ENCODE measurements around the gene WIPI1. TPM values are rescaled to one million over a fixed set of nuclear protein-coding genes. Genes with fewer than 3 reads are reported as not detected.

Gene WIPI1
- total and polyA plus RNA-seq, 9 of the 15 experiments (the other 6 are each of a cell fraction or from before 2014, with no cell fraction given) = 3.7 to 23.5 (median 11.8) TPM

GRCh38 chr17:68396226-68397107 is 60.8 kb downstream of the WIPI1 start:
- WGBS (ENCODE audit: insufficient coverage, low coverage, missing lambda C conversion rate) = 4% methylated on average over 10 of the region's 10 CpGs
- ATAC-seq (no peak), FAIRE-seq (no peak), DNase-seq (ENCODE audit: extremely low read depth in 1 of 4, low spot score in 3 of 4) (no peak)
- Histone ChIP-seq H3K9ac (ENCODE audit: insufficient read depth in 1 of 2, low read depth in 2 of 2, low read length in 2 of 2) (no peak overlapping the region), H4K20me1 (replicated peaks; ENCODE audit: control insufficient read depth, insufficient read depth, low read length) (no peaks in the 10 kb centered on the region), H3K27ac (ENCODE audit: extremely low read depth, low read depth, low read length) (no peak overlapping the region), H3K4me3 (no peak overlapping the region), H3K79me2 (ENCODE audit: control insufficient read depth, insufficient read depth, low read length) (no peaks in the 10 kb centered on the region), H3K9me3 (replicated peaks; ENCODE audit: control insufficient read depth, insufficient read depth, low read depth, low read length) (no peaks in the 10 kb centered on the region), H3K4me2 (ENCODE audit: insufficient read depth, low read length) (no peak overlapping the region), H3K9me1 (ENCODE audit: control insufficient read depth, insufficient read depth, low read length) (no peaks in the 10 kb centered on the region), H3K27me3 (ENCODE audit: control insufficient read depth in 2 of 2, insufficient read depth in 2 of 2, low read length in 2 of 2) (peaks cover 18 to 59% of the 10 kb centered on the region in 2 experiments; a peak in 3 of 5 replicates), H3K4me1 (replicated peaks in 1 of 2; ENCODE audit: control insufficient read depth in 2 of 2, insufficient read depth in 2 of 2, low read length in 2 of 2) (0 out of 5 replicates have a peak, but pooled peaks cover 0 to 4% of the 10 kb centered on the region in 2 experiments), H2AFZ (ENCODE audit: low read depth, low read length) (no peak overlapping the region), H3K36me3 (ENCODE audit: control insufficient read depth, insufficient read depth, low read length) (no peaks in the 10 kb centered on the region)
- in situ Hi-C loops (cut with MboI) (no loop called here), intact Hi-C loops (cut with micrococcal nuclease) (loop anchor here (10.0 kb wide), 1 partner anchor 132 kb away; no protein-coding TSS in a partner anchor)
- no TSS peak for BruUV-seq (replicated peaks)
- TF ChIP-seq SUPT5H (IDR thresholded peaks at IDR 0.05) (no peak), MAZ (CRISPR knock-in tag; conservative IDR thresholded peaks at IDR 0.05 in 1 of 2, IDR thresholded peaks at IDR 0.05 in 1 of 2) (no peak), MTF1 (CRISPR knock-in tag; IDR thresholded peaks at IDR 0.05; ENCODE audit: borderline replicate concordance) (no peak), ZSCAN29 (IDR thresholded peaks at IDR 0.05) (no peak), PYGO2 (tag; IDR thresholded peaks at IDR 0.05) (no peak), ZNF3 (CRISPR knock-in tag; IDR thresholded peaks at IDR 0.05) (no peak), DEAF1 (CRISPR knock-in tag; IDR thresholded peaks at IDR 0.05) (no peak), ZSCAN32 (CRISPR knock-in tag; IDR thresholded peaks at IDR 0.05) (no peak), BRF2 (IDR thresholded peaks at IDR 0.05; ENCODE audit: borderline replicate concordance, insufficient read depth, insufficient read length) (no peak), SRSF9 (IDR thresholded peaks at IDR 0.05; ENCODE audit: borderline replicate concordance, low read depth, low read length) (no peak), SIN3A (IDR thresholded peaks at IDR 0.05; ENCODE audit: borderline replicate concordance in 2 of 2, control insufficient read depth in 1 of 2, low read depth in 2 of 2, low read length in 2 of 2) (no peak), ELF4 (CRISPR knock-in tag; IDR thresholded peaks at IDR 0.05) (no peak), KLF10 (CRISPR knock-in tag; IDR thresholded peaks at IDR 0.05) (no peak)
- ChIA-PET POLR2A (interaction anchor here (1.0 kb wide), 1 partner anchor 17 kb away, joined by 3 read pairs; no protein-coding TSS in a partner anchor), CTCF (ENCODE audit: low intra/inter-chr PET ratio) (no interaction called here)

Data from K562 (cell line).